ENCODE measurements around the gene NLRP9.

NLRP9 gene

GRCh38 chr19:55659822-55660221 lies 78.4 kb downstream of the NLRP9 start:
- no peak overlapping the region for H3K27ac ChIP-seq
- no peak for DNase-seq (ENCODE audit: low read depth, low spot score)

GRCh38 chr19:55658846-55659459 lies 79.2 kb downstream of the NLRP9 start:
- no peak overlapping the region for H3K27ac ChIP-seq
- DNase-seq (ENCODE audit: low read depth, low spot score), result no peak
